Stimulated activated CD4-positive, alpha-beta T cell treated with anti-CD3 and anti-CD28 coated beads, Interleukin-15, amount 100 ng/mL, for 1 hour (primary cell): ENCODE data around the gene MTCP1.

Experiments used
- DNase-seq, 2 donors: peaks; one replicate each; pipeline ENCODE4 v3.0.0-alpha.2; 2020; ENCODE audit warnings: low read depth in 1 of 2, low spot score in 1 of 2

The MTCP1 gene

DNA sequence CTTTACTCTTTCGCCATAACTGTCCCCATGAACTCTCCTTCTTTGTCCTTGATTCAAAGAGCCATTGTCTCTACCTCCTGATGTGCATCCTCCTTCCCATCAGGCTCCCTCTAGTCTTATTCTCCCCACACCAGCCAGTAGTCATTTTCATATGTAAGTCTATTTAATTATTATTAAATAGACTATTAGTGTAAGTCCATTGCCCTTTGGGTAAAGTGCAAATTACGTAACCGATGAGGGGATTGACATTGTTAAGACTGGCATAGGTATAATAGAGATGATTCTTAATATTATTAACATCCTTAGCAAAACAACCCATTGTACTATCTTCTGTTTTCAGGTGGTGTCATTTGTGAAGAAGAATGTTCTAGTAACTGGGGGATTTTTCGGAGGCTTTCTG, 16.7 kb downstream of the MTCP1 start:
- DNase-seq, result no peak

DNA sequence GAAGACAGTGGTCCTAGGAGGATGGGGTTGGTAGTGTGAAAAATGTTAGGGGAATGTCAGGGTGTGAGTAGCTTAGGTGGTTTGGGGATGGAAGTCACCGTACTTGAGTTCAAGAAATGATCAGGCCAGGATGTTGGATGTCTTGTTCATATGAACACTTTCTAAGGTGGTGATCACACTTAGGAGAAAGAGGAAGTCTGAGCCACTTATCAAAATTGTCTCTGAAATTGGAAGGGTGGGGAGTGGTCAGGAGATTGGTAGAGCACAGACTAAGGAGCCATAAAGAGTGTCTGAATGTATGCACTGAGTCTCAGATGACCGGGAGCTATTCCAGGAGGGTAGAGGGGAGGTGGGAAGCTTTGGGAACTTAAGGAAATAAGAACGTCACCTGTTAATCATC, 17.3 kb downstream of the MTCP1 start:
- DNase-seq, result no peak

DNA sequence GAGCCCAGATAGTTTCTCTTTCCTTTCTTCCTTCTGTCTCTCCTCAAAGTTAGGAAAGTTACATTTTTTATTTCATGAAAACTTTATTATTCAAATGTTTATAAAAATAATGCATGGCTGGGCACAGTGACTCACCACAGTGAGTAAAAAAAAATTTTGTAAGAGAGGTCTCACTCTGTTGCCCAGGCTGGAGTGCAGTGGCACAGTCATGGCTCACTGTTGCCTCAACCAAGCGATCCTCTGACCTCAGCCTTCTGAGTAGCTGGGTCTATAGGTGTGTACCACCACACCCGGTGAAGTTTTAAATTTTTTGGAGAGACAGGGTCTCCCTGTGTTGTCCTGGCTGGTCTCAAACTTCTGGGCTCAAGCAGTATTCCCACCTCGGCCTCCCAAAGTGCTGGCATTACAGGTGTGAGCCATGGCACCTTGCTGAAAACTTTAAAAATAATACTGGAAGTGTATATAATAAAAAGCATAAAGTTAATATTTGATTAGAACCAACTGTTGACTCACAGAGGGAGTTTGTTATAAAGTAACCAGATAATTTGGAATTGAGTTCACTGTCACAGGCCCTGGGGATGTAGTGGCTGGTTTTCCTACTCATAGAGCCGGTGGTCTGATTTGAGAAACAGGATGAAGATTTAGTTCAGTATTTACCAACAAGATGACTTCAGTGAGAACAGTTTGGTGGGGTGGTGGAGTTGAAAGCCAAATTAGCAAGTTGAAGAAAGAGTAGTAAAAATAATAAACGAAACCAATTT, 18.0 kb downstream of the MTCP1 start:
- no peak for DNase-seq

DNA sequence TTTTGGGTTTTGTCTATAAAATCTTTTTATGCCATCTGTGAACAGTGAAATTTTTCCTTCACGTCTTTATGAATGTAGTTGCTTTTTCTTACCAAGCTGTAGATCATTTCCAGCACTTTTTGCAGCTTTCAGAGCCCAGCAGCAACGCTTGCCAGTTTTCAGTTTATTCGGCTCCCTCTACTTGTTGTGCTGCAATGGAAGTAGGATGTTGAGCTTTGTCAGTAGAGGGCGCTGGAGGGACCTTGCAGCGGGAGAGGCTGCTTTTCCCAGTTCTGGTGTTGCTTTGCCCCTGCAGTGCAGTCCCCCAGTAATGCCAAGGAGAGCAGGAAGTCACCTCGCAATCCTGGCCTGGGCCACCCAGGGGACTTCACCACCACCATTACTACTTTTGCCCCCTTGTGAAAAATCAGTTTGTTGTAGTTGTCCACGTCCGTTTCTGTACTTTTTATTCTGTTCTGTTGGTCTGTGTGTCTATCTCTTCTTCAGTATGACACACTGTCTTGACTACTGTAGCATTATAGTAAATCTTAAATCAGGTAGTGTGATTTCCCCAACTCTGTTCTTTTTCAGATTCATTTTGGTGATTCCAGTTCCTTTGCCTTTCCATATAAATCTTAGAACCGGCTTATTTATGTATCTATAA, 21.8 kb downstream of the MTCP1 start:
- DNase-seq, result no peak

DNA sequence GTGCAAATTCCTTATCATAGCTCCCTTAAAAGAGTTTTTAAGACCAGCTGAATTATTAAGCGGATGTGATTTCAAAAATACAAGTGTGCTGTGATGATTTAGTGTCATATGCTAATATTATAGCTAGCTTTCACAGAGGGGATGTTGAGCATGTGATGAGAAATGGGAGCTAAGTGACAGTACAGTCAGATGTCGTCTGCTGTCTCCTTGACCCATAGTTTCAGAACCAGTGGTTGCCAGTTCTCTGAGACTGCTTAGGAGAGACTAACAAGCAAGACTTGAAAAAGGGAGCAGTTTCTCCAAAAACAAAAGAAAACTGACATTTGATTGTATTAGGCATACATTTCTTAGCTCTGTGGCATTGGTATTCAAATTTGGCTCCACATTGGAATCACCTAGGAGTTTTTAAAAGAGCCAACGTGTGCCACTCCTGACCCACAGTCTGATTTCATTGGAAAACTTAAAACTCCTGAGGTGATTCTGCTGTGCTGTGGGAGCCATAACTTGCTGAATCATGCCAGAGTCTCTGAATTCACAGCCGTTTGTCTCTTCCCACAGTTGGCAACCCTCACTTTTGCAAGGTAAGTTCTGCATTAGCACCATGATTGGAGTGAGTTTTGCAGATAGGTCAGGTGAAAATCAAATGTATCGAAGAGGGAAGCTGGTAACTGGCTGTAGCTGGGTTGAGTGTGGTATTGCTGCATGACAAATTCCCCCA, 24.0 kb downstream of the MTCP1 start:
- DNase-seq, result no peak

DNA sequence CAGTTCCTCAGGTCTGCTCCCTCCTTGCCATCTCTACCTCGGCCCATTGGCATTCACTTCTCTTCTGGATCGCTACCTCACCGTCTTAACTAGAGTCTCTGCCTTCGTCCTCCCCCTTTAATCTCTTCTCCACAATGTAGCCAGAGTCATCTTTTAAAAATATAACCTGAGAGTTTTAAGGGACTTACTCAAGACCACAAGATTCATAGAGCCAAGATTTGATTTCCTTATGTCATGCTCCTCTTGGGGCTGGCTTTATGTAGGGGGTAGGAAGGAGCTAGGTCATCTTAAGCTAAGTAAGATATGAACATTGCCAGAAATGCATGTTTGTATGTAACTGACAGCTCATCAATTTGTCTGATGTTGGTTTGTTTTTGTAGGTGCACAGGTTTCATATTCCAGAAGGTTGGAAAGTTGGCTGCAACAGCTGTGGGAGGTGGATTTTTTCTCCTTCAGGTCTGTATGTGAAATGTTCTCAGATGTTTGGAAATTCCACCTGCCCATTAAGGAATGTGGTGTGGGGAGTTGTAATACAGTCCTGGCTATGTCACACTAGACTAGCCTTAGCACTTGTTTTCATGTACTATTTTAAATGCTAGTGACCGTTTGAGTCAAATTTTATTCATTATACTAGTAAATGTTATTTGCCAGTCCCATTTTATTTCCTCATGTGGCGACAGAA, 24.7 kb downstream of the MTCP1 start:
- DNase-seq, result no peak

DNA sequence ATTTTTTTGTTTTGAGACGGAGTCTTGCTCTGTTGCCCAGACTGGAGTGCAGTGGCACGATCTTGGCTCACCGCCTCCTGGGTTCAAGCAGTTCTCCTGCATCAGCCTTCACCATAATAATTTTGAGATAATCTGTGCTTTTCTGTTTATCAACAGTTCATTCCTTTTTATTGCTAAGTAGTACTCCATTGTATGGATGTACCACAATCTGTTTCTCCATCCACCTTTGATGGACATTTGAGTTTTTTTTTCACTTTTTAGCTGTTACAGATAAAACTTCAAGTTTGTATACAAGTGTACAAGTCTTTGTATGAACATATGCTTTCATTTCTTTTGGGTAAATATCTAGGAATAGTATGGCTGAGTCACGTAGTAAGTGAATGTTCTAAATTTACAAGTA, 35.2 kb downstream of the MTCP1 start:
- no peak for DNase-seq

DNA sequence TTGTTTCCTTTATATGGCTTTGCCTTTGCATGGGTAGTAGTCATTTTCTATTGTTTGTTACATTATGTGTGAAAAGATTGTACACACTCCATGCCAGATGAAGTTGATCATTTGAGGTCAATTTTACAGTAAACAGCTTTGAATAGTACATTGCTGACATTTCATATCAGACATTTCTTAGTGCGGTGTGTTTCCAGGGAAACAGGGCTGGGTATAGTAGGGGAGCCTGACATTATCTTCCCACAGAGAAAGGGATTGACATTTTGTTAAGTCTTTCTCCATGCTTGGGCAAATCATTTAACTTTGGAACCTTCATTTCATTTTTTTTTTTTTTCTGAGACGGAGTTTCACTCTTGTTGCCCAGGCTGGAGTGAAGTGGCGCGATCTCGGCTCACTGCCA, 39.3 kb downstream of the MTCP1 start:
- no peak for DNase-seq

DNA sequence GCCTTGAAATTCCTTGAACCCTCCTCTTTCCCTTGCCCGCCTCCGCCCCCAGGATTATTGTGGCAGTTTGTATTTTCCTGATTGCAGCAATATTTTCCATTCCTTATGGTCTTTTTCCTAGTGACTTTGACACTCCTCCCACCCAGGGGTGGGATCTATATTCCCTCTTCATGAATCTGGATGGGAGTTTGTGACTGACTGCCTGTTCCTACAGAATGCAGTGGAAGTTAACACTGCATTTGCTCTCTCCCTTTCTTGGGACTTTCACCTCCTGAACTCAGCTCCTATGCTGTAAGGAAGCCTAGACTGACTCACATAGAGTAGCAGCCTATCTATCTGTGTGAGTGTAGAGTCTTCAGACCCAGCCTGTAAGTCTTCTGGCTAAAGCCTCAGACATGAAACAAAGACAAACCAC, 42.1 kb downstream of the MTCP1 start:
- no peak for DNase-seq

DNA sequence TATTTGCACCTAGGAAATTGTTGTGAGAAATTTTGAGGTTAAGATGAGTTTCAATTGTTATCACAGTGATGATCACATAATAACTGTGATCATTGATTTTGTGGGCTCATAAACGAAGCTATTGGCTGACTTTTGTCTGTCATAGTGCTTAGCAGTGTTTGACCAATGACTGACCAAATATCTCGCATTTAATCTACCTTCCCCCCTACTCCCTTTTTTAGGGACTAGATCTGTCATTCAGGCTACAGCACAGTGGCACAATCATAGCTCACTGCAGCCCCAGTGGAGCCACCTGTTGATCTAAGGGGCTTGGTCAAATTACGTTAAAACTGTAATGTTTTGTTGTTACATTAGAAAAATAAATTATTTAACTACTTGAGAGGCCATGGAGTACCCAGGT, 42.8 kb downstream of the MTCP1 start:
- DNase-seq, result no peak

DNA sequence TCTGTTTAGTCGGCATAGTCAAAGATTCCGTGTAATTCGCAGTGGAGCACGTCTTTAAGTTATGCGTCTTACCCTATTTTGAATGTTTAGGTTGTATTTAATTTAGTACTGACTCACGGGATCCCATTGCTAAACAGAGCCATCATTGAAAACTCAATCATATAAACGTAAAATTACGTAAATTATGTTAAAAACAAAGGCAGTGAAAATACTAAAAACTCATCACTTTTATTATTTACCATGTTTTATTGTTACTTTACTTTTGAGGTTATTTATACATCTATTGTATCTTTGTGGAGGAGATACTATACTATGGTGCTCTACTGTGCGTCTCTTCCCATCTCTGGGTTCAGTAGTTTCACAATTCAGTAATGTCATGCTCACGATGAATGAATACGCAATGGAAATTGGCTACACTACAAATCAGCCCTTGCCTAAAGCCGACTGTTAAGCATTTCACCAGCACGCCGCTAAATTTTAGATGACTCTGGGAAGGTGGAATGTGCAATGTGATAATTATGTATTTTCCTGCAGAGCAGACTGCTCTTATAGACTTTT, 43.3 kb downstream of the MTCP1 start:
- DNase-seq, result no peak

DNA sequence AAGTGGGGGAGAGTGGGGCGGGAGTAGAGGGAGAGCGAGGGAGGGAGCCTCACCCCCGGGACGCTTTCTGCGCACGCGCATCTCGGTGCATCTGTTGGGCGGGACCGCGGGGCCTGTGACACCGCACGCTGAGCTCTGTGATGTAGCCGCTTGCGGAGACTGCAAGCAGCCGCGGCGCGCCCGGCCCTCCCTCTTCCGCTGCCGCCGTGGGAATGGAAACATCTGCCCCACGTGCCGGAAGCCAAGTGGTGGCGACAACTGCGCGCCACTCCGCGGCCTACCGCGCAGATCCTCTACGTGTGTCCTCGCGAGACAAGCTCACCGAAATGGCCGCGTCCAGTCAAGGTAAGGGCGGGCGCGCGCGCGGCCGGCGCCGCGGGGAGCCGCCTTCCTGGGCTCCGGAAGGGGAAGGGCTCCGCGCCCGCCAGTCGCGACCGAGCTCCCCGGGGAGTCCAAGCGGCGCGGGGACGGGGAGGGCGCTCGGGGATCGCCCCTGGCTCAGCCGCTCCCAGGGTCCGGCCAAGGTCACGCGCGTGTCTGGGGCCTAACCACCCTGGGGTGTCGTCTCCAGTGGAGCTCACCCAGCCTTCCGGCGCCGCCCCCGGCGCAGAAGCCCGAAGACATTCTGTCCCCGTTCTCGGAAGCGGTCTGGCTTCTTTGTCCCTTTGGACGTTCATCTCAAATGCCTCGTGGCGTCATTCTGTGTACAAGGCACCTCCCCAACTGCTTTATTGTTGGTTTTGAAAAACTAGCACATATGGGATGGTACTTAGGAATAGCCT, 44.0 kb downstream of the MTCP1 start, which contains the start of gene FUNDC2:
TSS of gene FUNDC2 (plus strand) at position 118 of the 782 bp plus-strand sequence. CDS start at position 213, 95 bp downstream.
- DNase-seq, result peak; percentile 81 to 86

DNA sequence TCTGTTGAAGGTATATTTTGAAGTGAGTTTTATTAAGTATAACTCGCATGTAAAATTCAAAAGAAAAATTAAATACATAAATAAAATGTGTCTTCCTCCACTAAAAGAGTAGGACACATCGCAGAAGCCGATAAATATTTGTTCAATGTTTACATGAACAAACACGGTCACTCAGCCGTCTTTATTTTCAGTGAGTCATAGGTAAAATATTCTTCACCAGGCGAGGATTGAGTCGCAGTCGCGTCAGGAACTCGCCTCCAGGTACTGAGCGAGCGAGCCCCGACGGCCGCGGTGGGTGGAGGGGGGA, 44.6 kb downstream of the MTCP1 start:
- DNase-seq, result no peak

DNA sequence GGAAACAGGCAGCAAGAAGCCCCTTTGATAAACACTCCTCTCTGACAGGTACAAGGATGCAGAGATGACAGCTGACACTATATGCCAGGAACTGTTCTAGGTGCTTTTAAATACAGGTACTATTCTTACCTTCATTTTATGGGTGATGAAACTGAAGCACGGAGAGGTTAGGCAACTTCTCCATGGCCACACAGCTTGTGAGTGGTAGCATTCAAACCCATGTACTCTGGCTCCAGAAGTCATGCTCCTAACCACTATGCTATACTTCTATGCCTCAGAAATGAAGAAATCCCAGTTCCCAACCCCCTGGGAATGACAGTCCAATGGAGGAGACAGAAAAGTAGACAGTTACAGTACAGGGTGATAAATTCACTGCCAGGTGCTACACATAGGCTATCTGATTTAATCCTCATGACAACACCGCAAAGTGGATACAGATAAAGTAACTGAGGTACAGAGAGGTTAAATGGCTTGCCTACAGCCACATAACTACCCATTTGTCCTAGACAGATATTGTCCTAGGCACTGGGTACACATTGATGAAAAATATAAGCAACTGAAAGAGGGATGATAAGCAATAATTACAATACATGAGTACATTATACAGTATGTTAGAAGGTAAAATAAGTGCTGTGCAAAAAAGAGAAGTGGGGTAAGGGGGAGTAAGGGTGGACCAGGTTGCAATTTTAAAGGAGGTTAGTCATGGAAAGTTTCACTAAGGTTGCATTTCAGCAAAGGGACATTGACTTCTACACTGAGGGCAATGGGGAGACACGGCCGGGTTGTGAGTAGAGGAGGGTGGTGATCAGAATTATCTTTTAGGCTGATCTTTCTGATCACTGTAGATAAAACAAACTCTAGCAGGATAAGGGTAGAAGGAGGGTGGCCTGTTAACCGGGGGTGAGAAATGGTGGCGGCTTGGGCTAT, 46.8 kb downstream of the MTCP1 start:
- no peak for DNase-seq

DNA sequence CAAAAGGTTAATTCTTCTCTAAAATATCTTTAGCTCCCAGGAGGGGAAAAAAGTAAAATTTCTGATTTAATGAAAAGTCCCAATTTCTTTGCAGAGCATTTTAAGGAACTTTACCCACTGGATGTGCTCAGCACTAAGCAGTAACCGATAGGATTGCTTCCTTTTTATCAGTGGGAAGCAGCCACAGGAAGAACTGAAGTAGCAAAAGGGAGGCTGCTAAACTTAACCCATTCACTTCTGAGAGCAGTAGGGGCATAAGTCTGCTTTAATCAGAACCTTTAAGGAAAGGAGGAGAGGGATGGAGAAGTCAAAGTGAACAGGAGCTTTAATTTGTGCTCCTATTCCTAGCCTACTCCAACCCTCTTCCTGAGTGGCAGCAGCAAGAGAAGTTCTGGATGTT, 48.4 kb downstream of the MTCP1 start, which contains the start of gene F8:
TSS of gene F8 (minus strand) at position 139 of the 400 bp plus-strand sequence. CDS start 171 bp downstream, outside the sequence.
- DNase-seq, result no peak

DNA sequence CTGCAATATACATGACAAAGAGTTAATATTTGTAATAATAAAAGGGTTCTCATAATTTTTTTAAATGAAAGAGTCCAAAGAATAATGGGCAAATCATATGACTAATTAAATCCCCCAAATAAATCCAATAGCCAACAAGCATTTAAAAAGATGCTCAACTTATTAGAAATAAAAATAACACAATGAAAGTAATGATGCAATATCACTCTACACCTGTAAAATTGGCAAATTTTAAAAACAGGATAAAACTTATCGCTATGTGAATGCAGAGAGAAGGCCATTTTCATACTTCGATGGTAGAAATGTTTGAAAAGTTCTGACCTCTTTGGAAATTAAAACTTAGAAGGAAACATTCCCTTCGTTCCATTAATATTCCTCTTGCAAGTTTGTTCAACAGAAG, 50.3 kb downstream of the MTCP1 start:
- no peak for DNase-seq
